GM13976 (cell line): Measurements from ENCODE around the gene ZBTB48.

Experiments
- DNase-seq: peaks from one replicate; pipeline ENCODE4 v3.0.0; 2012; ENCODE audit warnings: low spot score
- in situ Hi-C: fragments of 300-500 bp; cut with MboI; formaldehyde crosslinking; loops from one replicate; pipeline ENCODE4 v1.12.0; 2022; ENCODE audit warnings: low sequenced_read_pairs, mixed read lengths, inconsistent platforms; ENCODE audit not compliant: unreplicated experiment
- TF ChIP-seq, protein P1 (sequence below): IDR thresholded peaks from 2 replicates; pipeline ENCODE4 v1.5.1; 2012; ENCODE audit warnings: borderline replicate concordance, mild to moderate bottlenecking; ENCODE audit not compliant: insufficient read depth; ENCODE audit errors: extremely low read depth, missing control alignments, control extremely low read depth

ZBTB48 gene

DNA sequence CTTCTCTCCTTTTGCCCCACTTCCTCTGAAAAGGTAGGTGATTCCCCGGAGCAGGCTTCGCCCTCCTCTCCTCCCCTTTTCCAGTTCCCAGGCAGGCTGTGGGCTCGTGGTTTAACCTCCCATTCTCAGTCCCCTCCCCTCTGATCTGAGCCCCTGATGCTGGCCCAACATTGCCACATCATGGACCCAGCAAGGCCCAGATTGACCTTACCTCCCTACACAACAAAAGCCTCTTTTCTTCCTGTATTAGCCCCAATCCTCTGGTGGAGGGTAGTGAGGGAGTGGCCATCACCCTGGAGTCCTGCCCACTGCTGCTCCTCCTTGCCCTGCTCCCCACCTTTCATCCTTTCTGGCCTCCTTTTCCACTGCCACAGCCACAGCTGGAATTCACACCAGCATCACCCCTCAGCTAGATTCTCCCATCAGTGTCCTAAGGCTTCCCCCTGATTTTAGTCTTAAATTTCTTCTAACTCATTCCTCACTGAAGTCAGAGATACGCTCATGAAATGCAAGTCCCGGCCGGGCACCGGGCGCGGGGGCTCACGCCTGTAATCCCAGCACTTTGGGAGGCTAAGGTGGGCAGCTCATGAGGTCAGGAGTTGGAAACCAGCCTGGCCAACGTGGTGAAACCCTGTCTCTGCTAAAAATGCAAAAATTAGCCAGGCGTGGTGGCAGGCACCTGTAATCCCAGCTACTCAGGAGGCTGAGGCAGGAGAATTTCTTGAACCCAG, 7.0 kb upstream of the ZBTB48 start:
- TF ChIP-seq, protein P1, sequence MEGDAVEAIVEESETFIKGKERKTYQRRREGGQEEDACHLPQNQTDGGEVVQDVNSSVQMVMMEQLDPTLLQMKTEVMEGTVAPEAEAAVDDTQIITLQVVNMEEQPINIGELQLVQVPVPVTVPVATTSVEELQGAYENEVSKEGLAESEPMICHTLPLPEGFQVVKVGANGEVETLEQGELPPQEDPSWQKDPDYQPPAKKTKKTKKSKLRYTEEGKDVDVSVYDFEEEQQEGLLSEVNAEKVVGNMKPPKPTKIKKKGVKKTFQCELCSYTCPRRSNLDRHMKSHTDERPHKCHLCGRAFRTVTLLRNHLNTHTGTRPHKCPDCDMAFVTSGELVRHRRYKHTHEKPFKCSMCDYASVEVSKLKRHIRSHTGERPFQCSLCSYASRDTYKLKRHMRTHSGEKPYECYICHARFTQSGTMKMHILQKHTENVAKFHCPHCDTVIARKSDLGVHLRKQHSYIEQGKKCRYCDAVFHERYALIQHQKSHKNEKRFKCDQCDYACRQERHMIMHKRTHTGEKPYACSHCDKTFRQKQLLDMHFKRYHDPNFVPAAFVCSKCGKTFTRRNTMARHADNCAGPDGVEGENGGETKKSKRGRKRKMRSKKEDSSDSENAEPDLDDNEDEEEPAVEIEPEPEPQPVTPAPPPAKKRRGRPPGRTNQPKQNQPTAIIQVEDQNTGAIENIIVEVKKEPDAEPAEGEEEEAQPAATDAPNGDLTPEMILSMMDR = no peak
- no peak for DNase-seq
- in situ Hi-C loops = no loop called here

GRCh38 chr1:6574025-6574620, 5.7 kb upstream of the ZBTB48 start:
- in situ Hi-C loops = no loop called here
- TF ChIP-seq, protein P1 = no peak
- no peak for DNase-seq

DNA sequence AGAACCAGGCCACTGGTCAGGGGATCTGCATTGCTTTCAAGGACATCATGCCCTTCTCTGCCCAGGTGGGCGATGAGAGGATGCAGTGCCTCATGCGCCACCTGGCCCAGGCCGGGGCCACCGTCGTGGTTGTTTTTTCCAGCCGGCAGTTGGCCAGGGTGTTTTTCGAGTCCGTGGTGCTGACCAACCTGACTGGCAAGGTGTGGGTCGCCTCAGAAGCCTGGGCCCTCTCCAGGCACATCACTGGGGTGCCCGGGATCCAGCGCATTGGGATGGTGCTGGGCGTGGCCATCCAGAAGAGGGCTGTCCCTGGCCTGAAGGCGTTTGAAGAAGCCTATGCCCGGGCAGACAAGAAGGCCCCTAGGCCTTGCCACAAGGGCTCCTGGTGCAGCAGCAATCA, 5.0 kb upstream of the ZBTB48 start:
- DNase-seq = no peak
- TF ChIP-seq, protein P1 = no peak
- in situ Hi-C loops = no loop called here

- in situ Hi-C loops = no loop called here
- TF ChIP-seq, protein P1 = no peak
- DNase-seq = no peak
Measured at GRCh38 chr1:6577831-6578525, 1.8 kb upstream of the ZBTB48 start.

GRCh38 chr1:6578624-6579373, 995 bp upstream of the ZBTB48 start:
- DNase-seq = no peak
- in situ Hi-C loops = no loop called here

DNA sequence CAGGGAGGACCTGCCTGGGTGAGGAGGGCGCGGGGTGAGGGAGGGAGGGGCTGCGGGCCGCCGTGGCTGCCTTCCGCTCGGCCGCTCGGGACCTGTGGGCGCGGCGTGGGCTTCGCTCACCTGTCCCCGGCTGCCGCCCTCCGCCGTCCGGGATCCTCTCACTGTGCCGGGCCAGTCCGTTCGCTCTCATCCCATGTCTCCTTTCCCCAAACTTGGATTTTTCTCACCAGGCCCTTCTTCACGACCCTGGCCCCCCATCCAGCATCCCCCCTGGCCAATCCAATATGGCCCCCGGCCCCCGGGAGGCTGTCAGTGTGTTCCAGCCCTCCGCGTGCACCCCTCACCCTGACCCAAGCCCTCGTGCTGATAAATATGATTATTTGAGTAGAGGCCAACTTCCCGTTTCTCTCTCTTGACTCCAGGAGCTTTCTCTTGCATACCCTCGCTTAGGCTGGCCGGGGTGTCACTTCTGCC, 362 bp downstream of the ZBTB48 start:
- no peak for DNase-seq
- TF ChIP-seq, protein P1 = no peak
- in situ Hi-C loops = no loop called here

More at GRCh38 chr1:6578624-6579373, 995 bp upstream of the ZBTB48 start:
- TF ChIP-seq, protein P1 = no peak
